ENCODE data around the gene SARS2.
"Not testable (repeated sequence)": the region's sequence is repeated elsewhere in the genome, so short reads cannot be mapped to it uniquely, and the experiment has no call there.

The SARS2 gene

GRCh38 chr19:38893341-38893771 lies 37.2 kb downstream of the SARS2 start:
- no peak for DNase-seq (ENCODE audit: low spot score)
- no peak for FAIRE-seq

DNA sequence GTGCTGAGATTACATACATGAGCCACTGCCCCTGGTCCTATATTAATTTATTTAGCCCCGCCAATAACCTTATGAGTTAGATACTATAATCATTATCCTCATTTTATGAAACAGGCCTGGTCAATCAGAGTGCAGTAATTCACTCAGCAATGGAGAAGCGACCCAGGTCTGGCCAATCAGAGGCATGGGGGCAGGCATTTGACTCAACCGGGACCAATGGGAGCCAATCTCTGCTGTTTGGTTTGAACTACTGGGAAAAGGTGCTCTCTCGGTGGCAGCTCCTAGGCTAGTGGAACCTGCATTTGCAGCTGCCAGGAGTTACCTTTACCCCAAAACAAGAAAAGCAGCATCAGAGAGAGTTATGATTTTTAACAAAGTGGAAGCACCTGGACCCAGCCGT lies 37.7 kb downstream of the SARS2 start:
- FAIRE-seq (no peak), DNase-seq (ENCODE audit: low spot score) (no peak)

DNA sequence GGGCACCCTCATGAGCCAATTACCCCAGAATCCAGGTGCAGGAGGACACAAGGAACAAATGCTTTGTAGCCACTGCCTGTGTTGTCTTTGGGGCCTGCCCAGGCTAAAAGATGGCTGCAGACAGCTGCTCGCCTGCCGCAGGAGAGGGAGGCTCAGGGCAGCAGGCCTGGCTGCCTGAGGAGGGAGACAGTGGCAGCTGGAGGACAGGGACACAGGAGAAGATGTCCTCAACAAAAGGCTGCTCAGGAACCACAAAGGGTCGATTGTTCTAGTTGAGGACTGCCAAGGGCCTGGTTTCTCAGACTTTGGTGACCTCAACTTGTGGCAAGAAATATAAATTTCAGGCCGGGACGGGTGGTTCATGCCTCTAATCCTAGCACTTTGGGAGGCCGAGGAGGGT lies 38.8 kb downstream of the SARS2 start:
- no peak for DNase-seq (ENCODE audit: low spot score)
- FAIRE-seq = no peak

DNA sequence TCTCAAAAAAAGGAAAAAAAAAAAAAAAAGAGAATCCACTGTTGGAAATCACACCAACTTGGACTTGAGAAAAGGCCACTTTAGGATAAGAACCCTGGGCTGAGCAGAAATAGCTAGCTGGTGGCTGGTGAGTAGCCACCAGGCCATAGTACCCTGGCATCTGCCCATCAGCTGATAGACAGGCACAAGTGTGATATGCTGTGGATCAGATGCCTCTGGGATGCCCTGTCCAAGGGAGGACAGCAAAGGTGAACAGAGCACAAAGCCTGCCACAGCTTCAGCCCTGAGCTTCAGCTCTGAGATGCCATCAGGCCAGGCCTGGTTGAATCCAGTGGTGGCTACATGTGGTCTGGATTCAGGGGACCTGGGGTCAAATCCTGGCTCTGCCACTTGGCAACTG lies 39.9 kb downstream of the SARS2 start:
- DNase-seq (ENCODE audit: low spot score) (no peak), FAIRE-seq (no peak)

DNA sequence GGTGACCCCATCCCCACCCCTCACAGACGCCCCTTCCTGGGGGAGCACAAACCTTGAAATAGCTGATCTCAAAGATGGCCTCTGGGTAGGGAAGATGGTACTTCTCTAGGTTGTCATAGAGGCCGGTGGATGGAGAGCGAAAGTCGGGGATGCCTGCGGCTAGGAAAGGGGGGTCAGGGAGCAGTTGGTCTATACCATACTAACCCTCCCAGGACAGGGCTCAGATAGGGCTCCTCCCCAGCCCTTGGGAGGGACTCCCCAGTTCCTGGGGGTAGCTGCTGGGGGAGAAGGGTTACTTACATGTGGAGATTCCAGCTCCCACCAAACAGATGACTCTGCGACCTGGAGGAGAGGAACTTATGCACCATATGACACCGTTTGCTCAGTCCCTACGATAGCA lies 40.8 kb downstream of the SARS2 start:
- FAIRE-seq (no peak), DNase-seq (ENCODE audit: low spot score) (no peak)

DNA sequence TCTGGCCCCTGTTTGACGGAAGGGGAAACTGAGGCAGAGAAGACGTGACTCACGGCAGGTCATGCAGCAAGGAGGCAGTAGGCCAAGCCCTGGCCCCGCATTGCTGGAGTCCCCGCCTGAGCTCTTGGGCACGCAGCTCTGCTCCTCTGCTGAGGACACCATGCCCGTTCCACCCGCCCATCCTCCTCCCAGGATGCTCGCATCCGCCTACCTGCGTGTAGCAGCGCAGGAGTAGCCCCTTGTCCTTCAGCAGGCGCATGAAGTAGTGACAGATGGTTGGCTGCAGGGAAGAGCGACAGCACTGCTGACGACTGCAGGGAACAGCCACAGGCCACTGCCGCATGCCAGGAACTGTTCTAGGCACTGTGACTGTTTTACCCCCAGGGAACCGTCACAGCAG lies 41.7 kb downstream of the SARS2 start:
- DNase-seq (ENCODE audit: low spot score) (no peak), FAIRE-seq (no peak)

- not testable (repeated sequence) for DNase-seq (ENCODE audit: low spot score); FAIRE-seq
Observed at GRCh38 chr19:38884691-38885090, 45.9 kb downstream of the SARS2 start.

- no peak for DNase-seq (ENCODE audit: low spot score)
- no peak for FAIRE-seq
Observed at GRCh38 chr19:38883286-38883685, 47.3 kb downstream of the SARS2 start.

DNA sequence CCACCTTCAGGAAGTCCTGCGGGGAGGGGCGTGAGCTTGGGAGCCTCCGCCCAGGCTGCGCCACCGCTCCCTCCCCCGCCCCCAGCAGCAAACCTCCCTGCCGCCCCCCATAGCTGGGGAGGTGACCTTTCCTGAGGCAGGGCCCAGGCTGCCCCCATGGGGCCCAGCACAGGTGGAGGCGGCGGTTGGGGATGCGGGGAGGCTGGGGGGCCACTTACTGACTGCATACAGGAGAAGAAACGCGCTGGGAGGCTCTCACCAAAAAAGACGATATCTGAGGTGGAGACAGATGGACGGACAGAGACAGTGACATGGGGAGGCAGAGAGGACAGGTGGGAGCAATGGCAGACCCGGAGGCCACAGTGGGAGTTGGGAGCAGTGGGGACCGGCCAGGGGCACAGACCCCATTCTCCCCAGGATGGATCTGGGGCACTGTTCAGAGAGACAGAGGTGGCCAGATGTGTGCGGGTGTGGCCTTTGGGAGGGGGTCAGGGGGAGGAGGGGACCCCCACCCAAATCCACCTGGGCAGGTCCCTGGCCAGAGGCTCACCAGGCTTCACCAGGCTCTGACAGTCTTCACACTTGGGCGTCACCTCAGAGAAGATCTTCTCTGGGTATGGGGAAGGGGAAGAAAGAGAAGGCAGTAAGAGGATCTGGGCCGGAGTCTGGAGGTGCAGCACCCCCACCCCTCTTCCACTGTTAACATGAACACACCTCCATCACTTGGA lies 49.5 kb downstream of the SARS2 start:
- DNase-seq (ENCODE audit: low spot score) (no peak), FAIRE-seq (no peak)

- no peak for DNase-seq (ENCODE audit: low spot score)
- FAIRE-seq = no peak
Observed at GRCh38 chr19:38880076-38880881, 50.3 kb downstream of the SARS2 start.

- DNase-seq (ENCODE audit: low spot score) (no peak), FAIRE-seq (no peak)
Observed at GRCh38 chr19:38879400-38879751, 51.2 kb downstream of the SARS2 start.

DNA sequence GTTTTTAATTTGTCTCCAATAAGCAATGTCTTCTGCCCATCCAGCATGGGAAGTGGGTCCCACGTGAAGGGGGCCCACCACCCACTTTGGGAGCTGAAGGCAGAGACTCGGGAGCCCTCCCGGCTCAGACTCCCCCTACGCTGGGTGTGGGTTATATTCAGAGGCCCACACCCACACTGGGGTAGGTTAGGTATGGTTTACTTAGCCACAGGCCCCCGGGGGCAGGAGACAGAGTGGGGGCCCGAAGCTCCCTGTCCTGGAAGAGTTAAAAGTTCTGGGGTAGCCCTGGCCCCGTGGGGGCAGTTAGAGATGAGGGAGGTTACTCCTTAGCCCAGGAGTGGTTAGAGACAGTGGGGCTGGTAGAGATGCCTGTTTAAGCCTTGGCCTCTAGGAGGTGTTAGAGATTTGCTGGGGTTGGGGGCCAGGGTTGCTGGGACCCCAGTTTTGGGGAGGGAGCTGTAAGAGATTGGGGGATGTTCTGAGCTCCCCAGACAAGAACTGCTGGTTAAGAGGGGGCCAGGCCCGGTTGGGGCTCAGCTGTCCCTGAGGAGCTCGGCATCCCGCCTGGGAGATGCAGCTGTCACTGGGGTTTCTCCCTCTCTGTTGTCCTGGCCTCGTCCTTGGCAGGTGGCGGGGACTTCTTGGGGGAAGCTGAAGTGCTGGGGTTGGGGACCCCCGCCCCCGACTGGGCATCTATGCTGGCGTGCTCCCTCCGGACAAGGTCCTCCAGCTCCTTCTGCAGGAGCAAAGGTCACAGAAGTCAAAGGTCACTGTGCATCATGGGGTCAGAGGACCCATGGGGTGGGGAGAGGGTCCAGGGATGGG lies 51.8 kb downstream of the SARS2 start:
- FAIRE-seq = no peak

DNA sequence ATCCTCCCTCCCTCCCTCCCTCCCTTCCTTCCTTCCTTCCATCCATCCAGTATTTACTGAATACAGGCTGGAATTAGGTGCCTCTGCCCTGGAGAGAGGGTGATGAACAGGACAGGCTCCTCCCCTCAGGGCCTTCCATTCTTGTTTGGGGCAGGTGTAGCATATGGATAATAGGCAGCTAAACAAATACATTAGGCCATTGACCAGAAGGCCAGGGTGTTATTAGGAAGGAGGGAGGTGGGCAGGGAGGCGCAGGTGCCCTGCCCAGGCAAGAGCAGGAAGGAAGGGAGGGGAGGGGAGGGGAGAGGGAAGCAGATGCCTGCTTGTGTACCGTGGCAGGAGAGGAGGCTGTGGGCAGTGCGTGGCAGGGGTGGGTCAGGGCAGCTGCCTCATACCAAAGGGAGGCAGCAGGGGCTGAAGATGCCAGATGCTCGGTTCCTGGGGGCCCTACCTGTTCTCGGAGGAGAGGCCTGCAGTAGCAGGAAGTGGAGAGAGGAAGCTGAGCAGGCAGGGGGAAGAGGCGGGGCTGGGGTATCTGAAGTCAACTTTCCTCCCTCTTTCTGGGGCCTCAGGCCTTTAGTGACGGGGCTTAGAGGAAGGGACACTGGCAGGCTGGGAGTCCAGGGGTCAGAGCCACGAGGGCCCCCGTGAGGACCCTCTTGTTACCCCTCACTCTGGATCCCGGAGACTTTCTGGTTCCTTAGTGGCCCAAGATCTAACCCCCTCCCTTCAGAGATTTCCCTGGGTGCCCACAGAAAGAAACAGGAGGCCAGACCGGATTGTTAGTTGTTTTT lies 52.6 kb downstream of the SARS2 start, which contains the start of gene RINL:
TSS of gene RINL (minus strand) at position 495 of the 794 bp plus-strand sequence. CDS start 1,533 bp downstream, outside the sequence.
- DNase-seq (ENCODE audit: low spot score) (no peak), FAIRE-seq (peak; percentile 5)

More for the DNA sequence above, 51.8 kb downstream of the SARS2 start:
- DNase-seq (ENCODE audit: low spot score) = no peak

DNA sequence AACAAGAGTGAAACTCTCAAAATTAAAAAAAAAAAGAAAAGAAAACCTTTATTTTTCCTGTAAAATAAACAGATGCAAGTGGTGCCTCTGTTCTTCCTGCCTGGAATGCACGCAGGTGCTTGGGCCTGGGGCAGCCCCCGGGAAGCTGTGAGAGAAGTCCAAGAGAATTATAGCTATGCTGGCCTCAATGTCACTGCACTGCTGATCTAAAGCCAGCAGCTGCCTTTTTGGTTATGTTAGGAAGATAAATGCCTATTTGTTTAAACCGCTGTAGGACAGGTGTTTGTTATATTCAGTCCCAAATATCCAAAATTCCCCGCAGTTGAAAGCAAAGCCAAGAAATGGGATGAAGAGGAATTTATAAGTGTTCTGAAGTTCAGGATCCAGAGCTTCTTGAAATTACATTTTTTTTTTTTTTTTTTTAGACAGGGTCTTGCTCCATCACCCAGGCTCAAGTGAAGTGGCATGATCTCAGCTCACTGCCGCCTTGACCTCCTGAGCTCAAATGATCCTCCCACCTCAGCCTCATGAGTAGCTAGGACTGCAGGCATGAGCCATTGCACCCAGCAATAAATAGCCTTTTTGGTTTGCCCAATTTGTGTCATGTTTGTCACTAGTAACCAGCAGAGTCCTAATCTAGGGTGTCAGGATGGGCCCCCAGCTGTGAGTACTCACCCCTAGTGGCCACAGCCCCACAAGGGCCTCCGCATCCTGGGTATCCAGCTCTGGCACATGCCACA lies 54.7 kb downstream of the SARS2 start:
- FAIRE-seq (no peak), DNase-seq (ENCODE audit: low spot score) (no peak)

DNA sequence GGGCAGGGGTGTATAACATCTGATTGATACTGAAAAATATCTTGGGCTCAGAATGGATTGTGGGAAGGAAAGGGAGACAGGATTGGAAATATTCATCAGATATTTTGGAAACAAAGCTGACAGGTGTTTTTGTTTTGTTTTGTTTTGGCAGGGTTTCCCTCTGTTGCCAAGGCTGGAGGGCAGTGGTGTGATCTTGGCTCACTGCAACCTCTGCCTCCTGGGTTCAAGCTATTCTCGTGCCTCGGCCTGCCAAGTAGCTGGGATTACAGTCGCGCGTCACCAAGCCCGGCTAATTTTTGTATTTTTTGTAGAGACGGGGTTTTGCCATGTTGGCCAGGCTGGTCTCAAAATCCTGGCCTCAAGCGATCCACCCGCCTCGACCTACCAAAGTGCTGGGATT lies 57.2 kb downstream of the SARS2 start:
- not testable (repeated sequence) for FAIRE-seq

GRCh38 chr19:38870612-38871011 lies 60.0 kb downstream of the SARS2 start:
- no peak for FAIRE-seq
- no peak for DNase-seq (ENCODE audit: low spot score)

More for the DNA sequence above, 57.2 kb downstream of the SARS2 start:
- DNase-seq (ENCODE audit: low spot score) = not testable (repeated sequence)

DNA sequence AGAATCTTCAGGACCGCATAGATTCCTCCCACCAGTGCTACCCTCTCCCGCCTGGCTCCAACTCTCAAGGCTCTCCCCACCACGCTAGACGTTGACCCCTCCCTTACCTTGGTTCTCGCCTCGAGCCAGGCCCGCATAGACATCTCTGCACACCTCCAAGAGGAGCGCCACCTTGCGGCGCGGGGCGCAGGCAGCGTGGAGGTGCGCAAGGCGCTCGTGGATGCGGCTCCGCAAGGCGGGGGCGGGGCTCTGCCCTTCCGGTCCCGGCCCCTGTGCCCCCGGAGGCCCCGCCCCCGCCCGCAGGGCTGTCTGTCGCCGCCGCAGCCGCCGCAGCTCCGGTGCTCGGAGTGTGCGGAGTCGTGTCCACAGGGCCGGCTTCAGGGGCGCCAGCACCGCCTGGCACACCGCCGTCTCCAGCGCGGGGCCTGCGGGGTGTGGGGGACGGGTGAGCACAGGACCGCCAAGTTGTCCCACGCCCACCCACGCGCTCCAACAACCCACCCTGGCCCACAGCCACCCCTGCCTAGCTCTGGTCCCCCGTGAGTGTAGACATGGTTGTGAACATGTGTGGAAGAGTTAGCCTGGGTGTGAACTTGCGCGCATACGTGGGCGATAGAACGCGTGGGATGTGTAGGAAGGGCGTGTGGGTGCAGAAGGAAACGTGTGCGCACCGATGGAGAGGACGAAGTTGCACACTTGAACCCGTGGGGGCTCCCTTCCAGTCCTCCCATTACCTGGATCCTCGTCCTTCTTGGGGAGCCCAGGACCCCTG lies 60.5 kb downstream of the SARS2 start:
- peak; percentile 70 for DNase-seq (ENCODE audit: low spot score)
- FAIRE-seq = peak; percentile 77

GRCh38 chr19:38869160-38869835 lies 61.3 kb downstream of the SARS2 start:
- DNase-seq (ENCODE audit: low spot score) = no peak
- FAIRE-seq = no peak

GRCh38 chr19:38868551-38868950 lies 62.0 kb downstream of the SARS2 start:
- FAIRE-seq = no peak
- no peak for DNase-seq (ENCODE audit: low spot score)
